Calu3 (cell line): ENCODE results near the gene TOR2A. TPM values are rescaled to one million over a fixed set of nuclear protein-coding genes. Genes with fewer than 3 reads are reported as not detected.

Experiments used
- BruUV-seq: library from RNA; stranded (reverse); fragments of 400-500 nt; replicated peaks from 2 replicates; lab custom pipeline; 2021; lab: Mats Ljungman, UMichigan
- CTCF ChIA-PET: fragments of 300-600 bp; sonication (Branson Sonifier 250); formaldehyde crosslinking; loops from one replicate; lab custom pipeline; 2022; ENCODE audit warnings: antibody characterized with exemption; lab: Charles Lee
- DNase-seq: peaks from one replicate; pipeline ENCODE4 v3.0.0; 2022
- H3K27ac Mint-ChIP-seq: one replicate; pipeline ENCODE4 v1.8.0; 2022; ENCODE audit warnings: mixed read lengths; ENCODE audit not compliant: unreplicated experiment
- H3K27me3 Mint-ChIP-seq: one replicate; pipeline ENCODE4 v1.8.0; 2022; ENCODE audit warnings: mixed read lengths; ENCODE audit not compliant: unreplicated experiment
- H3K36me3 Mint-ChIP-seq: one replicate; pipeline ENCODE4 v1.8.0; 2022; ENCODE audit warnings: mild to moderate bottlenecking, moderate library complexity, mixed read lengths; ENCODE audit not compliant: insufficient read depth, unreplicated experiment
- H3K4me1 Mint-ChIP-seq: one replicate; pipeline ENCODE4 v1.8.0; 2022; ENCODE audit warnings: mild to moderate bottlenecking, low read depth, mixed read lengths; ENCODE audit not compliant: unreplicated experiment
- H3K4me3 Mint-ChIP-seq: one replicate; pipeline ENCODE4 v1.8.0; 2022; ENCODE audit warnings: mild to moderate bottlenecking, low read depth, moderate library complexity, mixed read lengths; ENCODE audit not compliant: unreplicated experiment
- H3K9me3 Mint-ChIP-seq: one replicate; pipeline ENCODE4 v1.8.0; 2022; ENCODE audit warnings: low read depth, mixed read lengths; ENCODE audit not compliant: unreplicated experiment
- intact Hi-C: fragments of 100-400 bp; cut with micrococcal nuclease; formaldehyde crosslinking; loops from one replicate; pipeline ENCODE4 v1.10.0; 2022; ENCODE audit not compliant: unreplicated experiment
- total RNA-seq: library from RNA; stranded (reverse); gene quantifications from 2 replicates; pipeline ENCODE4 v1.2.3, GENCODE V29; 2022
- TF ChIP-seq, protein P1 (sequence below): fragments of 200-600 bp; IDR thresholded peaks from one replicate; pipeline ENCODE4 v1.8.0; 2022; ENCODE audit warnings: antibody characterized with exemption; ENCODE audit not compliant: unreplicated experiment

TOR2A gene
- total RNA-seq, 1 experiment from 2014 or later: 7.6 TPM

DNA sequence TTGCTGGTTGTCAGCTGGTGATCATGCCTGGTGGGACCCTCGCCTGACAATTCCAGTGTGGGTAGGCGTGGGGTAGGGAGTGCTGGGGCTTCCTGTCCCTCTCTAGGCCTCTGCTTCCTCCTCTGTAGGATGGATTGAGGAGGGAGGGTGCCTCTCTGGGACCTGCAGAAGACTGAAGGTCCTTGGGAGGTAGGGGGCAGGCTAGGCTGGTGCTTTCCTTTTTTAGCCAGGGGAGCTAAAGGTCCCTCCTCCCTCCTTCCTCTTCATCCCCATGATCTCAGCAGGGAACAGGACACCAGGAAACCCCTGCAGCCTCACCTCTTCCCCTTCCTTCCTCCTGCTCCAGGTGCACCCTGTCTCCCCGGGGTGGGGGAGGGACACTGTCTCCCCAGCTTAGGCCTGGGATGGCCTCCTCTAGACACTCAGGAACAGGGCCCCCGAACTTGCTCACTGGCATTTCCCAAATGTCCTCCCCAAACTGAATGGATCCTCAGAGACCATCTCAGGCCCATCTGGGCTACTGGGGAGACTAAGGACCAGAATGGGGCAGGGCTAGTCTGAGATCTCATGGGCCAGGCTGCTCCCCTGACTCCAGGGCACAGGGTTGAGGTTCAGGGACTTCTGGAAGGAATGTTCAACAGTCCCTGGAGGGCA is 35.0 kb upstream of the TOR2A start:
- Mint-ChIP-seq H3K36me3 (peaks cover 13% of the 10 kb centered on the region), H3K4me1 (no peaks in the 10 kb centered on the region), H3K4me3 (peak overlapping the region; percentile 82), H3K27ac (no peak overlapping the region), H3K27me3 (peaks cover 56% of the 10 kb centered on the region), H3K9me3 (no peaks in the 10 kb centered on the region)
- DNase-seq: no peak
- TF ChIP-seq, protein P1, sequence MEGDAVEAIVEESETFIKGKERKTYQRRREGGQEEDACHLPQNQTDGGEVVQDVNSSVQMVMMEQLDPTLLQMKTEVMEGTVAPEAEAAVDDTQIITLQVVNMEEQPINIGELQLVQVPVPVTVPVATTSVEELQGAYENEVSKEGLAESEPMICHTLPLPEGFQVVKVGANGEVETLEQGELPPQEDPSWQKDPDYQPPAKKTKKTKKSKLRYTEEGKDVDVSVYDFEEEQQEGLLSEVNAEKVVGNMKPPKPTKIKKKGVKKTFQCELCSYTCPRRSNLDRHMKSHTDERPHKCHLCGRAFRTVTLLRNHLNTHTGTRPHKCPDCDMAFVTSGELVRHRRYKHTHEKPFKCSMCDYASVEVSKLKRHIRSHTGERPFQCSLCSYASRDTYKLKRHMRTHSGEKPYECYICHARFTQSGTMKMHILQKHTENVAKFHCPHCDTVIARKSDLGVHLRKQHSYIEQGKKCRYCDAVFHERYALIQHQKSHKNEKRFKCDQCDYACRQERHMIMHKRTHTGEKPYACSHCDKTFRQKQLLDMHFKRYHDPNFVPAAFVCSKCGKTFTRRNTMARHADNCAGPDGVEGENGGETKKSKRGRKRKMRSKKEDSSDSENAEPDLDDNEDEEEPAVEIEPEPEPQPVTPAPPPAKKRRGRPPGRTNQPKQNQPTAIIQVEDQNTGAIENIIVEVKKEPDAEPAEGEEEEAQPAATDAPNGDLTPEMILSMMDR: no peak
- CTCF ChIA-PET: no interaction called here
- intact Hi-C loops: no loop called here
- no TSS peak for BruUV-seq

DNA sequence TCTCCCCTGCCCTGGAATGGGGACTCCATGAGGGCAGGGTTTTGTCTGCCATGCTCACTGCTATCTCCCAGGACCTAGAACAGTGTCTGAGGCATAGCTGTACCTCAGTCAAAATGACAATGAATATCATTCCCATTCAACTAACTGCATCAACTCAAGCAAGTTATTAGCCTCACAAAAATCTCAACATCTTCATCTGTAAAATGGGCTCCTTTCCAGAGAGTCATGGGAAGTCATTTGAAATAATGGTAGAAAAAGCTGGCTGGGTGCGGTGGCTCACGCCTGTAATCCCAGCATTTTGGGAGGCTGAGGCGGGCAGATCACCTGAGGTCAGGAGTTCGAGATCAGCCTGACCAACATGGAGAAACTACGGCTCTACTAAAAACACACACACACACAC is 34.0 kb upstream of the TOR2A start:
- no peak for DNase-seq
- Mint-ChIP-seq H3K36me3 (peaks cover 13% of the 10 kb centered on the region), H3K27me3 (peaks cover 58% of the 10 kb centered on the region), H3K27ac (no peak overlapping the region), H3K9me3 (no peaks in the 10 kb centered on the region), H3K4me3 (no peak overlapping the region), H3K4me1 (no peaks in the 10 kb centered on the region)
- TF ChIP-seq, protein P1: no peak
- BruUV-seq: no TSS peak
- intact Hi-C loops: no loop called here
- CTCF ChIA-PET: no interaction called here

DNA sequence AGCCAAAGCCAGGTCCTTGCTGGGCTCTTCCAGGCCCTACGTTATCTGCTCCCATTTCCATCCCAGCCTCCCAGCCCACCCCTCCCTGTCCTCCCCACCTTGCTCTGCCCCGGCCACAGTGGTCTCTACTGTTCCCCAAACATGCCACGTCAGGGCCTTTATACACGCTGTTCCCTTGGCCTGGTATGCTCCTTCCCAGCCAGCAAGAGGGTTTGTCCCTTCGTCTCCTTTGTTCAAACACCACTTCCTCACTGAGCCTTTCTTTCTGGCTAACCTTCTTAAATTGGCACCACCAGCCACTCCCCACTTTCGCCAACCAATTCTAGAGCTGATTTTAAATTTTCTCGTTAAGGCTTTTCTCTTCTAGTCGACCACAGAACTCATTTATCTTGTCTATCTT is 33.6 kb upstream of the TOR2A start:
- Mint-ChIP-seq H3K27ac (no peak overlapping the region), H3K4me1 (no peaks in the 10 kb centered on the region)
- CTCF ChIA-PET: no interaction called here

DNA sequence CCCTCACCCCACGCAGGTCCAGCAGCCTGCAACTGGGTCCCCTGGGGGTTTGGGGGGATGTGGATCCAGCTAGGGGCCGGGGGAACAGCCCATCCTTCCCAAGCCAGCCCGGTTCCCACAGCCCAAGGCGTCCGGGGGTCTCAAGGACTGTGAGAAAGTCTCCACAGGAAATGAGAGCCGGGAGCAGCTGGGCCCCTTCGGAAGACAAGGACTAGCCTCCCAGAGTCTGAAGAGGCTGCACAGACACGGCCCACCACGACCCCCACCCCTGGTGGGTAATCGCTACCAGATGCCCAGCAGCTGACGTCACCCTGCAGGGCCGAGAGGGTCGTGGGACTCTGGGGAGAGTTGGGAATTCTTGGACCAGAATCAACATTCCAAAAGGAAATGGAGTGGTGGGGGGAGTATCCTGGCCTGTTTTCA is 32.8 kb upstream of the TOR2A start:
- H3K4me3 Mint-ChIP-seq: no peak overlapping the region
- CTCF ChIA-PET: no interaction called here
- no peaks in the 10 kb centered on the region for H3K9me3 Mint-ChIP-seq
- peaks cover 61% of the 10 kb centered on the region for H3K27me3 Mint-ChIP-seq
- TF ChIP-seq, protein P1: no peak
- intact Hi-C loops: no loop called here
- peaks cover 13% of the 10 kb centered on the region for H3K36me3 Mint-ChIP-seq
- DNase-seq: no peak
- BruUV-seq: no TSS peak
- H3K27ac Mint-ChIP-seq: no peak overlapping the region
- no peaks in the 10 kb centered on the region for H3K4me1 Mint-ChIP-seq

More for the DNA sequence above, 33.6 kb upstream of the TOR2A start:
- H3K27me3 Mint-ChIP-seq: peaks cover 58% of the 10 kb centered on the region
- TF ChIP-seq, protein P1: no peak
- intact Hi-C loops: no loop called here
- H3K9me3 Mint-ChIP-seq: no peaks in the 10 kb centered on the region
- BruUV-seq: no TSS peak
- no peak overlapping the region for H3K4me3 Mint-ChIP-seq
- no peak for DNase-seq
- H3K36me3 Mint-ChIP-seq: peaks cover 13% of the 10 kb centered on the region
